T follicular helper cell (primary cell): Measurements from ENCODE around the gene ZNF195.
"Not testable (repeated sequence)": the region's sequence is repeated elsewhere in the genome, so short reads cannot be mapped to it uniquely, and the experiment has no call there.

Experiments
- DNase-seq: peaks from one replicate; pipeline ENCODE4 v3.0.0-alpha.2; 2020; ENCODE audit warnings: low read depth

The ZNF195 gene

DNA sequence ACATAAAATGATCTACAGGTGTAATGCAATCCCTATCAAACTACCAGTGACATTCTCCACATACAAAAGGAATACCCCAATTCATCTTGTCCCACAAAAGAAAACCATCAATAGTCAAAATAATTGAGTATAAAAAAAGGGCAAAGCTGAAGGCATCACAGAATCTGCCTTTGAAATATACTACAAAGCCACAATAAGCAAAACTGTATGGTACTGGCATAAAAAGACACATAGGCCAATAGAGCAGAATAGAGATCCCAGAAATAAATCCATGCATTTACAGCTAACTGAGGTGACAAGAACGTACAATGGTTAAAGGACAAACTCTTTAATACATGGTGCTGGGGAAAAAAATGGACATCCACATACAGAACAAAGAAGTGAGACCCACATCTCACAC, 31.8 kb downstream of the ZNF195 start:
- no peak for DNase-seq

DNA sequence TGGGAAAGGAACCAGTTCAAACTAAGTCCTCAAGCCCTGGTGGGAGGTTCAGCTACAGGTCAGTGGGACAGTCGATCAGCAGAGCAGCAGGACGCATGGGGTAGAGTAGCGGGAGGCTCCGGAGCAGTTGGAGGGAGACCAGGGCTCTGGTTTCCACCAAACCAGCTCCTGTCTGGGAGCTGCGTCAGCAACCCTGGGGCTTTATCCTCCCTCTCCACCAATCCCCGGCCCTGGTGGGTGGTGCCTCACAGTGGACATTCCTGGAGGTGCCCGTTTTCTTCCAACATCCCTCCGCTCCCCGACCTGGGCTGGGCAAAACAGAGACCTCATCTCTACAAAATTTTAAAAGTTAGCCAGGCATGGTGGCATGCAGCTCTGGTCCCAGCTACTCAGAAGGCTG, 32.4 kb downstream of the ZNF195 start:
- DNase-seq = no peak

DNA sequence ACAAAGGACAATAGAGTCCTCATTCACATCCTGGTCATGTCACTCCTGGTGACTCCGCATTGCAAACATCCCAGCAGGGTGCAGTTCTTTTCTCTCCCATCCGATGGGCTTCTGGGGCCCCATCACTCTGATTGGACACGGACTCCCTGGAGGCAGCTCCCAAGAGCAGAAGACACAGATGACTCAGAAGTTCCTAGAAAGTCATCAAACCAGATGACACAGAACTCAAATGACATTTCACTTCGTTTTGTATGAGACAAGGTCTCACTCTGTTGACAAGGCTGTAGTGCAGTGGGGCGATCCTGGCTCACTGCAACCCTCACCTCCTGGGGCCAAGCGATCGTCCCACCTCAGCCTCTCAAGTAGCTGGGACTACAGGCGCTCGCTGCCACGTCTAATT, 33.2 kb downstream of the ZNF195 start:
- DNase-seq = no peak

DNA sequence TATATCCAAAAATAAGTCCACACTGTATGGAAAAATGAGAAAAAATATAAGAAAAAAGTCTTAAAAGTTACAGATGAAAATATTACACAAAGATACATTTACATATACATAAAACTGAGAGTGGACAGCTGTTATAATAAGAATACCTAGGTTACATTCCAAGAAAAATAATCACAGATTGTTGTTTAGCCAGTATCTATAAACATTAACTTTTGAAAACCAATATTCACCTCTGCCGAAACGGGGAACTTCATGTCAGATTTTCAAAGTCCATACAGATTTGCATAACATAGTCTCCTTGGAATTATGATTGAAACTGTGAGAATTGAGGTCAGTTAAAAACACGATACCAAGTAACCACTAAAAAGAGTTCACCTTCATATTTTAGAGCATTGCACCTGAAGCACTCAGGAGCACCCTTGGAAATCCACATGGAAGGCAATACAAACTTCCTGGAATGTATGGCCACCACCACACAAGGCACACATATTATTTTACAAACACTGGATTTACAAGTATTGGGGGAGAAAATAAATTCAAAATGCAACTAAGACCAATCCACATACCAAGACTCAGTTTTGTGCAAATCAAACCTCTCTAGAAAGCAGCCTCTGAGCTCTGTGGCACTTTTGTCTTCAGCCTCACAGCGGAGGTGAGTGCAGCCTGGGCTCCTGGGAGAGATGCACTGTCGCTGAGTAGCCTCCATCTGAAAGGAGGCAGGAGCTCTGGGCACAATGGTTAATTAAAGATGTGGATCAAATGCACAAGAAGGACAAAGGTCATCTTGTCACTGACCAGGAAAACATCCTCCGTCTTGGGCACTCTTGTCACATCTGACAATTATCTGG, 34.4 kb downstream of the ZNF195 start:
- DNase-seq = no peak

DNA sequence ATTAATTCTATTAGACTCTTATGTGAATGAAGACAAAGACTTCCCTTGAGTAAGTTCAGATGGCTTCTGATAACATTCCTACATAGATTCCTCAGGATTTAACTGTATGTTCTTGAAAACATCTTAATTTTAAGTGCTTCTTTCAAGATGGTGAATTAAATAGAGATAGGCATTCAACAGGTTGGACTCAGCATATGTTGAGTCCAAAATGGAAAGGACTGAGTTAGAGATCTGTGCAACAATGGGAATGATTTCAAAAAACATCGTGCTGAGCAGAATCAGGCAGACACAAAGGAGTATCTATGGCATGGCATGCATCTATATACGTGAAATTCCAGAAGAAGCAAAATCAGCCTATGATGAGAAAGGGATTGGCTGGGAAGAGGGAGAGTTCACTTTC, 36.2 kb downstream of the ZNF195 start:
- DNase-seq = no peak

DNA sequence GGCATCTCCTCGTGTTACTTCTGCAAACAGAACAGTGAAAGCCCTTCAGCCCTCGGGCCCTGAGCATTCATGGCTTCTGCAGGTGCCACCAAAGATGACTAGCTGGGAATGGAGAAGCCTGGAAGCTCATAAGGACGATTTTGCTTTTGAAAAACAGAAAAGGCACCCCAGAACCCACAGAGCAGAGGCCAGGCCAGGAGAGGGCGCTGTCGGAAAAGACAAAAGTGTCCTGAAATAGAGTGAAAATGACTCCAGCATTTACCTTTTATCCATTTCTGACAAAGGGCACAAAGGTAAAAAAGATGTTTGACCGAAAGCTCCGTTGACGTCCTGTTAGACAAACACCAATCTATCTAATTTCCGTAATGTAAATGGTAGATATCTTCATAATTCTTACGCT, 37.6 kb downstream of the ZNF195 start:
- peak; percentile 50 for DNase-seq

DNA sequence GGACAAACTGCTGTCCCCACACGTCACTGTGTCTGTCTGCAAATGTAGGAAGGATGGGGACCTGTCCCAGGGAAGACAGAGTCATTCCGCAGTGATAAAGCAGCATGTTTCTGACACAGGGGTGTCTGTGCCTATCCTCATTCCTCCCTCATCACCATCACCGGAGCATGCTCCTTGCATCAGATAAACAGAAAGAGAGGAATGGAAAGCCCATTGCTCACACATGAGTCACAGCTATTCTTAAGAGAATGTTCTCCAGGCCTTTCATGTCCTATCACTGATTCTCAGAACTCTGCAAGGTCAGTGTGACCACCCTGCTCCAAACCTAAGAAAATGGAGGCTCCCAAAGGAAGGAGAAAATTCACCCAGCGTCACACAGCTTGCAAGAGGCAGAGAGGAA, 38.9 kb downstream of the ZNF195 start:
- DNase-seq = no peak

DNA sequence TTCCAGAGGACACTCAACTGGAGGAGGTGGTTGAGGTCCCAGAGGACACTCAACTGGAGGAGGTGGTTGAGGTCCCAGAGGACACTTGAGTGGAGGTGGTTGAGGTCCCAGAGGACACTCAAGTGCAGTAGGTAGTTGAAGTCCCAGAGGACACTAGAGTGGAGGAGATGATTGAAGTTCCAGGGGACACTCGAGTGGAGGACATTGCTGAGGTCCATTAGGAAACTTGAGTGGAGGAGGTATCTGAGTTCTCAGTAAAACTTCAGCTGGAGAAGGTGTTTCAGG, 39.7 kb downstream of the ZNF195 start:
- no peak for DNase-seq

DNA sequence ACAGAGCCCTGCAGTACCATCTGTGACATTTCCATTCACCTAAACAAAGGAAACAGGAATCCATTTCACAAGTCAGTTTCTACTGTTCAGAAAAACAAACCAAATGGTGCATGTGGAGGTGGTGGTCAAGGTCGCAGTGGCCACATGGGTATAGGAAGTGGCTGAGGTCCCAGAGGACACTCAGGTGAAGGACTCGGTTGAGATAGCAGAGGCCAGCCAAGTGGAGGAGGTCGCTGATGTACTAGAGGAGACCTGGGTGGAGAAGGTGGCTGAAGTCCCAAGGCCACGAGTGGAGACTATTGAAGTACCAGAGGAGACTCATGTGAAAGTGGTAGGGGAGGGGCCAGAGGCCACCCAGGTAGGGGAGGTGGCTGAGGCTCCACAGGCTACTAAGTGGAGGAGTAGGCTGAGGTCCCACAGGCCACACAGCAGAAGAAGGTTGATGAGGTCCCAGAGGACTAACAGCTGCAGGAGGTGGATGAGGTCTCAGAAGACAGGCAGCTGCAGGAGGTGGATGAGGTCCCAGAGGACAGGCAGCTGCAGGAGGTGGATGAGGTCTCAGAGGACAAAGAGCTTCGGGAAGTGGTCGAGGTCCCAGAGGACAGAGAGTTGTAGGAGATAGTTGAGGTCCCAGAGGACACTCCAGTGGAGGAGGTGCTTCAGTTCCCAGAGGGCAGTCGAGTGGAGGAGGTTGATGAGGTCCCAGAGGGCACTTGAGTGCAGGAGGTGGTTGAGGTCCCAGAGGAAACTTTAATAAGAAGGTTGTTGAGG, 40.2 kb downstream of the ZNF195 start:
- no peak for DNase-seq

DNA sequence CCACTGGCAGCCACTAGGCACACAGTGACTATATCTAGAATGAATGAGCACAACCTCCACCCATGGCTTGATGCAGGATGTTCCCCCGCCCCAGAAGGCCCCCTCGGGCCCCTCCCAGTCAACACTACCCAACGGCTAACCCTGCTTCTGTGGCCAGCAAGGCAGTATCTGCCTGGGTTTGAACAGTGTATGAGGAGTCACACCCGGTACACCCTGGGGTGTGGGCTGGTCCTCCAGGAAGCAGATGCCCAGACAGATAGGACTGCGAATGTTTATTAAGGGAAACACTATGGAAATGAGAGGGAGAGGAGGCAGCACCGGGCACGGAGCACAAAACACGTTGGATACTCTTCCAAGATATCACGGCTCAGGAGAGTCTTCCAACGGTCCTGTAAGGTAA, 42.5 kb downstream of the ZNF195 start:
- not testable (repeated sequence) for DNase-seq

DNA sequence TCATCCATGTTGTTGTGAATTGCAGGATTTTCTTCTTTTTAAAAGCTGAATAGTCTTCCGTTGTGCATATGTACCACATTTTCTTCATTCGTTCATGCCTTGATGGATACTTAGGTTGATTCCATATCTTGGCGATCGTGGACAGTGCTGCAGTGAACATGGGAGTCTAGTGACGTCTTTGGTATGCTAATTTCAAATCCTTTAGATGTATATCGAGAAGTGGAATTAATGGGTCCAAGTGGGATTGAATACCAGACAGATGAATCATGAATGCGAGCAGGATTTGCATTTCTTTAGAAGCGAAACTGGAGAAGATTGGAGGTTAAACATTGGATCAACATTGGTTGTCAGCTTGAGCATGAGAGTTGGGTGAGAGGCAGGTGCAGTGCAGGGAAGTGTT, 45.8 kb downstream of the ZNF195 start:
- DNase-seq = not testable (repeated sequence)

DNA sequence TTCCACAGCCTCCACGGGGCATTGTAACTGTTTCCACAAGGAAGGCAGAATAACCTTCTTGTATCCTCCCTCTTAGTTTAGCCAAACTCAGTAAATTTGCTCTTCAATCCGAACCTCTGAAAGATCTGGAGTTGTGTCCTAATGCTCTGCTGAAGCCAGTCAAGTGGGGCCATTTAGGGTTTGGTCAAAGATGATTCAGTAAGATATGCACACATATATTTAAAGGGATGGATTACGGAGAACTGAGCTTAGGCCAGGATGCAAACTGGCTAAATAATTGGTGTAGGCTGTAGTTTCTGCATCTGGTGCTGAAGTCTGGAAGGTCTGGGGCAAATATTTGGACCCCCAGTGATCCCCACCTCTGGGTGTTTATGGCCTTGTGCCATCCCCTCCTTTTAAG, 47.9 kb downstream of the ZNF195 start:
- DNase-seq = not testable (repeated sequence)

DNA sequence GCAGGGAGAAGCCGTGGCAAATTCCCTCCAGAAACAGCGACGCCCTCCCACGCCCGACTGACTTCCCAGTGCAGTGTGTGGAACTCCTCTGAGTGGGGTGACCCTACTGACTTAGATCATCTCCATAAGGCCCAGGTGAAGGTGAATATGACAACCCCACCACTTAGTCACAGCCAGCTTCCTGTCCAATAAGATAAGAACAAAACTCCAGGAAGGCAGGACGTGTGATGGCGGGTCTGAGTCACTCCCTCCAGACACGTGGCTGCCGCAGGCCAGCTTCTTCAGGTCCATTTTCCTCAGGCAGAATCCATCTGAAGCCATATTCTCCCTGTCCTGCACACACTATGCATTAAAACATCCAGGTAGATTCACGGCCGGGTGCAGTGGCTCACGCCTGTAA, 48.9 kb downstream of the ZNF195 start:
- DNase-seq = not testable (repeated sequence)

DNA sequence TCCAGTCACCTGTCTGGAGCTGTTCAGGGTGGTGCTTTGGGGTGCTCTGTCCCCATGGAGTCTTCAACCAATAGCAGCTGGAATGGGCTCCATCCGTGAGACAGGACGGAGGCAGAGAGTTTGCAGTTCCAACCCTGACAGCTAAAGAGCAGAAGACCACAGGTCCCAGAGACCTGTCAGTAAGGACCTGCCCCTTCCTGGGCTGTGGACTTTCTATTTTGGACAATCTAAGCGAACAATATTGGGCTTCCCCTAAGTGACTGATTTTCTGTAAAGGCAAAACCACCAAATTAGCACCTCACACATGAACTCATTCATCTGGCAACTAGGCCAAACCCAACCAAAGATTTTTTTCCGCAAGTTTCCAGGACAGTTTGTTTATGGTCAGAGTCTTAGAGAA, 50.4 kb downstream of the ZNF195 start:
- DNase-seq = not testable (repeated sequence)

DNA sequence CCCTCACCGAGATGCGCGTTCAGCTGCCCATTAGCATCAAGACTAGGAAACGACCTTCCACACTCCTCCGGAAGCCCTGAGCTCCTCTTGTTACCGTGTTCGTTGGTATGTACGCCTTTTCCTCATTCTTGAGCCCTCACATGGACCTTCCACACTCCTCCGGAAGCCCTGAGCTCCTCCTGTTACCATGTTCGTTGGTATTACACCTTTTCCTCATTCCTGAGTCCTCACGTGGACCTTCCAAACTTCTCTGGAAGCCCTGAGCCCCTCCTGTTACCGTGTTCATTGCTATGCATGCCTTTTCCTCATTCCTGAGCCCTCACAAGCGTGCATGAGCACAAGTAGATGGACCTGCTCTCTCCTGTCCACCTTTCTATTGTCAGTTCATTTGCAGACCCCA, 52.5 kb downstream of the ZNF195 start:
- DNase-seq = not testable (repeated sequence)

DNA sequence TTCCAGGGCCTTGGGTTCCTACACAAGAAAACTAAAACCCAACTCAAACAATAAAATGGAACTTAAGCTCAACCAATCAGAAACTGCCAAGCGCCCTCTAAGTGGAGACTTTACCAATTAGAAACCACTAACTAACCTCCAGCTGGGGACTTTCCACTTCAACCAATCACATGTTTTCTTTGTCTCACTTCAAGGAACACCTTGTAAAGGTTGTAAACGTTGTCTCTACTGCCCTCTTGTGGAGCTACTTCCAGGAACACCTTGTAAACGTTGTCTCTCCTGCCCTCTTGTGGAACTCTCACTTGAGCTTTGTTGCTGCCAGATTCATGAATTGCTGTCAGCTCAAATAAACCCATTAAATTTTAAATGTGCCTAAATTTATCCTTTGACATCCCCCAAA, 54.2 kb downstream of the ZNF195 start:
- not testable (repeated sequence) for DNase-seq
